HG02798 (cell line): Measurements from ENCODE around the gene DHRS13.
"Not testable (repeated sequence)": the region's sequence is repeated elsewhere in the genome, so short reads cannot be mapped to it uniquely, and the experiment has no call there.

Experiments used
- ATAC-seq: cut with Tn5 transposase; IDR thresholded peaks from one replicate; pipeline ENCODE4 v1.9.1; 2021; ENCODE audit warnings: mild to moderate bottlenecking; ENCODE audit not compliant: unreplicated experiment, poor library complexity

The DHRS13 gene

DNA sequence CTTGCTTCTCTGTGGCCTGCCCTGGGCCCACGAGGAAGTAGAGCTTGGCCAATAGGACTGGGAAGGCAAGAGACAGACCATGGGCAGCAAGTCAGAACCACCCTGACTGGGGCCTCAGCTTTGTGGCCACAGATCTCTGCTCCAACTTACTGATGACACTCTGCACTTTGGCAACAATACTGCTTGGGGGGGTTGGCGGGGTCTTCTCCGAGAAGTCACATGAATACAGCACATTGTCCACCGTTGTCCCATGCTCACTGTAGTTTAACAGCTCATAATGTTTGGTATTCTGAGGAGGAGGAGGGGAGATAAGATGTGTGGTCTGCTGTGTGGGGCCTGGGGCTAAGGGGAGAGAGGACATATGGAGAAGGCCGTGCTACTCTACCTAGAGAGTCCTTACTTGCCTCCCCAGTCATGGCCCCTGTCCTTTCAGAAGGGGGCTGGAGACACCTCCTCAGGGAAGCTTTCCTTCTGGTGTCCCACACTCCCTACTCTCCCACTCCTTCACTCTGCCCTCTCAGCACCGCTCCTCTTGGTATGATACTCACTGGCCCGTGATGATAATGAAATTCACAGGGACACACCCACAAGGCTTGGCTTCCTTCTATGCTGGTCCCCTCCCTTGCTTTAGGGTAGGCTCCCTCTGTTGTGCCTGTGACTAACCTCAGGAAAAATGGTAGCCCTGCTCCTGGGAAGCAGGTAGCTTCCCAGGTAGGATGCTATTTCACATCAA is 4.0 kb upstream of the DHRS13 start:
- no peak for ATAC-seq

DNA sequence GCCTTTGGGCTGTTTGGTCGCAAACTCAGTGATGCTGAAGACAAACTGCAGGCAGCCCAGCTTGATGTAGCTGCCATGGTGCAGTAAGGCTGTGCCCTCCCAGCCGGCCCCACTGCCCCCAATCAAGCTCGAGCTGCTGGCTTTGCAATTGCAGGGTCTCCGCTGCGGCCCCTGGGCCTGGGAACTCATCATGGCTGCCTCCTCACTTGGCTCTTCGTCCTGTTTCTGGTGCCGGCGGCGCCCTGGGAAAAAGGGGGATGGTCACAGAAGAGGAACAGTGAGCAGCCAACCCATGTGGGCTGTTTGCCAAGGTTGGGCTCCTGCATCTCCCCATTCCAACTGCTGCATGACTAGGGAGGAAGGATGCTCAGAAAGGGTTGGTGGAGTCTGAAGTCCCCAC is 3.4 kb upstream of the DHRS13 start:
- ATAC-seq, result no peak

DNA sequence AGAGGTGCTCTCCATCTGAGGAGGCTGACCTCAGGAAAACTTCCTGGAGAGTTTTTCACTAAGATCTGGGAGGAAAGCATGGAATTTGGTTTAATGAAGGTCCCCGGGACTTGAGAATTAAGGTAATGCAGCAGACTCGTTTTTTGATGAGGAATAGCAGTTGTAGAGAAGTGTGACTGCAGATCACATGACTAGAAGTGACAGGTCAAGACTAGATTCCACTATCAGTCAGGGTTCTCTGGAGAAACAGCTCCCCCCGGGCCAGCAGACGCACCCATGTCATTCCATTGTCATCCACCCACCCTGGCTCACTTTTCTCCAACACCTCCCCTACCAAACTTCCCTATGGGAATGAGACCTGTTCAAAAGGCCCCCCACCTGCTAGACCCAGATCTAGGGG is 1.9 kb upstream of the DHRS13 start:
- ATAC-seq, result no peak

DNA sequence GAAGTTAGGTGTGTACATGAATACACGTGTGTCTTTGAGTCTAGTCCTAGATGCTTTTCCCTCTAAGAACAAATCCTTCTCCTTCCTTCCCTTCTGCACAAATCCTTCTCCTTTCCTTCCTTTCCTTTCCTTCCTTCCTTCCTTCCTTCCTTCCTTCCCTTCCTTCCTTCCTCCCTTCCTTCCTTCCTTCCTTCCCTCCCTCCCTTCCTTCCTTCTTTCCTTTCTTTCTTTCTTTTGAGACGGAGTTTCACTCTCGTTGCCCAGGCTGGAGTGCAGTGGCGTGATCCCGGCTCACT is 615 bp upstream of the DHRS13 start:
- not testable (repeated sequence) for ATAC-seq

DNA sequence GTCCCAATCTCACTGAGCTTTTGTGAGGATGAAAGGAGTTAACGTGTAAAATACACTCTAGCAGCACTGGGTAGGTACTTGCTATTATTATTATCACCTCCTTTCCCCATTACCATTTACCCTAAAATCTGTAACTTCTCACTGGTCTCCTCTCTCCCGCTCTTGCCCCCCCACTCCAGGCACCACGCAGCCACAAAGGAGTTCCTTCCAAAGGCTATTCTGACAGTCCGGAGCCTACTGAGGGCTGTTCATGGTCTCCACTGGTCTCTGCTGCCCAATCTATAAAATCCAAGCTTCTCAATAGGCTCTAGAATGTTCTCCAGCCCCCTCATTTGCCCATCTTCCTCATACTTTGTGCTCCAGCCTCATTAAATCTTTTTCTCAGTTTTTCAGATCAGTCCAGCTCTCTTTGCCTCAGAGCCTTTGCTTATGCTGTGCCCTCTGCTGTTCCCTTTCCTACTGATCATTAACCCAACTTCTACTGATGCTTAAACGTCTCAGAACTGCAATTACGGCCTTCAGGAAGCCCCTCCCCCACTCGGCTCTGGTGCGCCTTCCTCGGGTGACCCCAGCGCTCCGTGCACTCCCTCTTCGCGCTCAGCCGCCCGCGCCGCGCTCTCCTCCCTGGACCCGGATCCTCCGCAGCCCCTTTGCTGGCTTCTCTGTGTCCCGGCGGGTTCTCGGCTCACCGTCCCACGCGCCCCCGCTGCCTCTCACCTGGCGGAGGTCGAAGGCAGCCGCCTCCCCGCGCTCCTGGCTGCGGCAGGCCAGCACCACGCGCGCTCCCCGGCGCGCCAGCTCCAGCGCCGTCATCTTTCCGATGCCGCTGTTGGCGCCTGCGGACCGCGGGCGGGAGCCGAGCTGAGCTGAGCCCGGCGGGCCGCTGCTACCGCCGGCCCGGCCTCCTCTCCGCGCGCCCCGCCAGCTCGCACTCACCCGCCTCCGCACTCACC is 737 bp downstream of the DHRS13 start:
- ATAC-seq, result peak; percentile 11

DNA sequence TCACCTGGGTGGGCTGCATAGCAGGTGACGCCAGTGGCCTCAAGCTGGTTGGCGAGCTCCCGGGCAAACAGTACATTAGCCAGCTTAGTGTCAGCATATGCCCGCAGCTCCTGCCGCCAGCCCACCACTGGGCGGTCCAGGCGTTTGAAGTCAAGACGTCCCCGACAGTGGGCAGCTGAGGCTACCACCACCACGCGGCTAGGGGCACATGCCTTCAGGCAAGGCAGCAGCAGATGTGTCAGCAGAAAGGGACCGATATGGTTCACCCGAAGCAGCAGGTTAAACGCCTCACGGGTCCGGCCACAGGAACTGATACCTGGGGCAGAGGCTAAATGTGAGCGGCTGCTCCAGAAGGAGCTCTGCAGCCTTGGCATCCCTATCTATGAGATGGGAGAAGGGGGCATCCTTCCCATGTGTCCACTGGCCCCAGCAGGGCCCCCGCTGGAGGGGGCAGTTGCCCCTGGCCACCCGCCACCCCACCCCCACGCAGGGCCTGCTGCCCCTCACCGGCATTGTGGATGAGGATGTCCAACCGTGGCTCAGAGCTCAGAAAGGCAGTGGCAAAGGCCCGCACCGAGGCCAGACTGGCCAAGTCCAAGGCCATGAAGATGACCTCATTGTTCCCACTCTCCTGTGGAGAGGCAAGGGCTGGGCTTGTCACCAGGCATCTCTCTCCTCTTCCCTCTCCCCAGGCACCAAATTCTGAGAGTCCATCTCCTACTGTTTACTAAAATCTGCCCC is 1.7 kb downstream of the DHRS13 start:
- ATAC-seq, result no peak

DNA sequence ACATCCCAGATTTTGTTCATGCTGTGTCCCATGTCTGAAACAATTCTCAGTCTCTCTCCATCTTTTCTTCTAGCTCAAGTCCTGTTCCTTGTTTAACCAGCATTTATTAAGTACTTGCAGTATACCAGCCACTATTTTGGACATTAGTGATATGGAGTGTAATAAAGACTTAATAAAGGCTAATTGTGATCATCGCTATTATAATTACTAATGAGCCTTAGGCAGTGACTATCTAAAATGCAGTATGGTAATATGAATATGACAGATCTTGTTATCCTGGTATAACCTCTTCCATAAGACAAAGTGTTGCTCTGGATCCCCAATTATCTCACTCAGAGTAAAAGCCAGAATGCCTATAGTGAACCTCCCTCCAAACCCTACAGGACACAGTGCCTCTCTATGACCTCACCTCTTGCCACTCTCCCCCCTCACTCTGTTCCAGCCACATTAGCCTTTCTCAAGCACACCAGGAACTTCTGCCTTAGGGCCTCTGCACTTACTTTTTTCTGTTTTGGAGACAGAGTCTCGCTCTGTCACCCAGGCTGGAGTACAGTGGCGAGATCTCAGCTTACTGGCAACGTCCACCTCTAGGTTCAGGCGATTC is 3.6 kb downstream of the DHRS13 start:
- no peak for ATAC-seq

DNA sequence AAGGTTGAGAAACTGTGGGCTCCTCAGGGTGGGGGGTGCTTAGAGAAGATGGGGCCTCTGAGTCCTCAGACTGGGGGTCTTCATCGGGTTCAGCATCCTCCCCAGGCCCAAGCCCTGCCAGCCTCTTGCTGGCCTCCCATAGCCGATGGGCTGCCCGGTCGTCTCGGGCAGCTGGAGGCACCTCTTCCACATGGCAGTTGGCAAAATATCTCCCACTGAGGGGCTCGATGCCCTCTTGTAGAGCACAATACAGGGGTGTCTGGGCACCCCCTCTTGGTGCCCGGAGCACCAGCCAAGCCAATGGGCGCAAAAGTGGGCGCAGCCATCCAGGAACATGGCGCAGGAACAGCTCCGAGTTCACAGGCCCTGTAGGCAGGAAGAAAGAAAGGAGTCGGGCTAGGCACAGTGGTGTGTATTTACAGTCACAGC is 4.3 kb downstream of the DHRS13 start:
- no peak for ATAC-seq

DNA sequence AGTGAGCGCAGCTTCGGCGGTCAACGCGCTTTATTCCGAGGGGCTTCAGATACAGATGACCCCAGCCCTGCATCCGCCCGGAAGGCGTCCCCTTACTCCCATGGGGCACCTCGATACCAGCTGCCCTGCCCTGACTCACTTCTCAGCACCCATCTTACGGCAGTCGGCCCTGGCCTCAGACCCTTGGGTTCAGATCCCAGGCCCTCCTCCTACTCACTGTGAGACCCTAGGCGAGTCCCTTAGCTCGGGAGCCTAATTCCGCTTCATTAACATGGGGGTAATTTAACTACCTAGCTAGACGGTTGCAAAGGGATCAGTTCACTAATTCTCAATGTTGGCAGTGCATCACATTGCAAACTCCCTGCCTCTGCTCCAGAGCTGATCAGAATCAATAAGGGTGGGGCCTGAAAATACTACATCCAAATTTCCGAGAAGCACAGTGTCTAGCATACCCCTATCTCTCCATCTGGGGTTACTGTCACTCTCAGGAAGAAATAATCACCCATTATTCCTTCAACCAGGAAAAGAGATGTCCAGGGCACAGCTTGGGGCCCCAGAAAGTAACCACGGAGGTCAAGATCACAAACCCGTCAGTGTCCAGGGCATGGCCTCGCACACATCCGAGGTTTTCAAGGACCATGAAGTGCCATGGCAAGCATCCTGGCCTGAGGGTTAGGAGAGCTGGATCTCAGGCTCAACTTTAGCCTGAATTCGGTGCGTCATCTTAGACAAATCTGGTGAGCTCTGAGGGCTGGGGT is 4.9 kb downstream of the DHRS13 start:
- no peak for ATAC-seq

DNA sequence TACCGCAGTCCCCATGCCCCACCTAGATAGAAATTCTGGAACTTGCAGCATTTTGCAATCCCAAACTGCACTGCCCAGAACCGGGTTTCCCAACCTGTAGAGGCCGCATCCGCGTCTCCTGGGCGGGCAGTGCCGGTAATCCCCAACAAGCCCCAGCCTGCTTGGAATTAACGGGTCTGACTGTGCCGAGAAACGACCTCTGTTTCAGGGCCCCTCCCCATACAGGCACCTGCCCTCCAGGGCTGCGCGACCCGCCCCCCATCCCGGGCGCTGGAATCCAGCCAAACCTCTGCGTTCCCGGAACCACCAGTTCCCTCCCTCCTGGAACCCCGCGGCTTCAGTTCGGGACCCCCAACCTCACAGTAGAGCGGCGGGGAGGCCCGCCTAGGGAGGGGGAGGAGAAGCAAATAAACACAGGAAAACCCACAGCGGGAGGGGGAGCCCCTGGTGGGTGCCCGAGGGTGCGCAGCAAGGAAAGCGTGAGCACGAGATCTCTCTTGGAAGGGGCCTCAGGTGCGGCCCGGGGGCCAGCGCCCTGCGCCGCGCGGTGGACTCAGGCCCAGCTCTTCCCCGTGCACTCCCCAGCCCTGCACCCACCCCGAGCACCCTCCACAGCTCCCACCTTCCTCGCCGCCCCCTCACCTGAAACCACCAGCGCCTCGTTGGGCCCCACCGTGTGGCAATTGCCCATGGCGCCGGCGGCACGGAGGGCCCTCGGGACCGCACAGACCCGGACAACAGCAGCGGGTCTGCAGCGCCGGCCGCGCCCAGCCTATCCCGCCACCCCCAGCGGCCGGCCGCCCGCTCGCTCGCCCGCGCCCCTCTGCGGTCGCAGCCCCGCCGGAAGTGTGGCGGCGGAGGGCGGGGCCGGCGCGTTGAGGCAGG is 5.8 kb downstream of the DHRS13 start, which contains the start of gene FLOT2:
Gene FLOT2, minus strand, starts transcription at position 850 of the 885 bp plus-strand sequence. Its CDS starts 159 bp downstream, at position 691.
- peak; percentile 44 for ATAC-seq

DNA sequence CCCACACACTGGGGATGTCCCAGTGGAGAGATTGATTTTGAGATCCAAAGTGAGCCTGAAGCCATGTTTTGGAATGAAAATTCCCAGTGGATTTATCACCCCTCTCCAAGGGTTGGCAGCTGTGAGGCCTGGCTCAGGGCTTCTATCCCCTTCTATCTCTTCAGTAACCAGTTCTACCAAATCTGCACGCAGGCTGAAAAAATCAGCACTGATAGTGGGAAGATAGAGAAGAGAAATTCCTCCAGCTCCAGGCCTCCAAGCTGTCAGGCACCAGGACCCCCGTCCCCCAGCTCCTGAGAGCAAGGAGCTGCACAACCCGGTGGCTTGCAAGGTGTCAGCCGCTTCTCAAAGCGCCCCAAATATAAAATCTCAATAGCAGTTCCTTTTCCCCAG is 6.4 kb downstream of the DHRS13 start:
- ATAC-seq, result no peak

DNA sequence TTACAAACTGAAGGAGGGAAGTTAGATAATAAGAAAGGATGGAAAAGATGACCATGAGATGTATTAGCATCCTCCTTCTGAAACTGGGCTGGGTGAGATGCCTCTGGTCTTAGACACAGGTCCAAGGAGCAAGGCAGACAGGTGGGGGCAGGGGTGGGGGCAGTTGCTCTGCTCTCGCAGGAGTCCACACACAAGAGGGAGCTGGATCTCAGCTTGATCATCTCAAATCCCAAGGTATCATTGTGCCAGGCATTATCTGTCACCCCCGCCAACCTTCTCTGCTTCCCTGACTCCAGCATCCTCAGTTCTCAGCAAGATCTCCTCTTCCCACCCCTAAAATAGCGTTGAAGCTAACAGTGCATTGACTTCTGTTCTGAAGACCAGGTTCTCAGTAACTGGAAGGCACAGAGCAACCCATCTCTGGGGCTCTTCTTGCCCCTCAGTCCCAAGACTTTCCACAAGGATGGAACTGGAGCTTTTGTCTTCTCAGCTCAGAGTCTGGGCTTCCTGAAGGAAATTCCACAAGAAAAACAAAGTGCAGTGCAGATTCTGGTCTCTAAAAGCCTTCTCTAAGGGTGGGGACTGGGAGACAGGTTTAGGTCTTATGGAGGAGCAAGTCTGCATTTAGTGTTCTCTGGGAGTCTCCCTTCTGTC is 7.0 kb downstream of the DHRS13 start:
- no peak for ATAC-seq

DNA sequence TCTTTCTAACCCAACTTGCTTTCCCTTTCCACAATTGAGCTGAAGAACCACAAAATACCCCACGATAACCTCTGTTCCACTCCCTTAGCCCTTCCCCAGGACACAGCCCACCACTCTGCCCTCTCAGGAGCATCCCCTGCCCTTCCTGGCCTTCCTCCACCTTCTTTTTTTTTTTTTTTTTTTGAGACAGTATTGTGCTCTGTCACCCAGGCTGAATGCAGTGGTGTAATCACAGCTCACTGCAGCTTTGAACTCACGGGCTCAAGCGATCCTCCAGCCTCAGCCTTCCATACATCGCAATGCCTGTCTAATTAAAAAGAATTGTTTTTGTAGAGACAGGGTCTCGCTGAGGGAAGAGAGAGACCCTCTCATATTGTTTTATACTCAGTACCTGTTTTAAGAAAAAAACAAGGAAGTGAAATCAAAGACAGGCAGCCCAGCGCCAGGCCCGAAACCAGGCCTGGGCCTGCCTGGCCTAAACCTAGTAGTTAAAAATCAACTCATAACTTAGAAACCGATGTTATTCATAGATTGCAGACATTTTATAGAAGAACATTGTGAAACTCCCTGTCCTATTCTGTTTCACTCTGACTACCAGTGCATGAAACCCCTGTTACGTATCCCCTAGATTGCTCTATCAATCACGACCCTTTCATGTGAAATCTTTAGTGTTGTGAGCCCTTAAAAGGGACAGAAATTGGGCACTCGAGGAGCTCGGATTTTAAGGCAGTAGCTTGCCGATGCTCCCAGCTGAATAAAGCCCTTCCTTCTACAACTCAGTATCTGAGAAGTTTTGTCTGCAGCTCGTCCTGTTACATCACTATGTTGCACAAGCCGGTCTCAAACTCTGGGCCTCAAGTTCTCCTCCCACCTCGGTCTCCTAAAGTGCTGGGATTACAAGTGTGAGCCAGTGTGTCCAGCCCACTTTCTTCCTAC is 9.4 kb downstream of the DHRS13 start:
- ATAC-seq, result peak; percentile 27

DNA sequence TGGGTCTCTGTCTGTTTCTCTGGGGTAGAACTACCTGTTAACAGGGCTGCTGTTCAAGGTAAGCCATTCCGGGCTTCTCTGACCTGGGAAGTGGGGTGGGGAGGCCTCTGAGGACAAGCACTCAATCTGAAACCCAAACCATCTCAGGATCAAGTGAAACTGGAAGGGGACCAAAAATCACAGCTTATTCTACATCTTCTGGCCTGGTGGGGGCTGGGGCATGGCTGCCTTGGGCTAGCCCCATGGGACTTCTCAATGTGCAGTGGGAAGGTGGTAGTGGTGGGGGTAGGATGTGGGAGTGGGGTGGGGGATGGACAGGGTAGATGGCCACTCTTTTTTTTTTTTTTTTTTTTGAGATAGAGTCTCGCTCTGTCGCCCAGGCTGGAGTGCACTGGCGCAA is 10.9 kb downstream of the DHRS13 start:
- ATAC-seq, result no peak

DNA sequence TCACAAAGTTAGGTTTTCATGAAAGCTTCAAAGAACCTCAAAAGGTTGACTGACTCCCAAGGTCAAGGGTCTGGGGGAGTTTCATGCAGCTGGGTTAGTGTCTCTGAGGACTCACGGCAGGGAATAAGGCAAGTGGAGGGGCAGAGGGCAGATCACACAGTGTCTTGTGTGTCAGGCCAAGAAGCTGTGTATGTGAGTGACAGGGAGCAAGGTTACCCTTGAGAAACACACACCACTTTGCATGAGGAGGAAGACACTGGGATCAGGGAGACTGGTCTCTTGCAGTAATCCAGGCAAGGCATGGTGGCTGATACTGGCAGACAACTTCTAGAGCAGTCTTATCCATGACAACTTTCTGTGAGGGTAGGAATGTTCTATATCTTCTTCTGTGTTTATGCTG is 11.7 kb downstream of the DHRS13 start:
- no peak for ATAC-seq

DNA sequence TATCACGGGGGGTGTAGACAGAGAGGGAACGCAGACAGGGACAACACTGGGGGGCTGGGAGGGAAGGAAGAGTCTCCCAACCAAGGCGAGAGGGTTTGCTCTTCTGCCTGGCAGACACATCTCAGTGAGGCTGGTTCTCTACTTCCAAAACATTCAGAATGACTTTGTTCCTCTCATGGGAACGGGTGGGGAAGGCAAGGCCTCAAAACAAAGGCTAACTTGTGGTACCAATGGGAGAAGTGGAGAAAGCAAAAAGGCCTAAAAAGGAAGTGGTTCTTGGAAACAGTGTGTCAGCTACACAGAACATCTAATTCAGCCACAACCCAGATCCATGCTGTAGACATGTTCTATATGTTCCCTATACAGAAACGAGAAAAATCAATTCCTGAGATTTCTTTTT is 12.9 kb downstream of the DHRS13 start:
- ATAC-seq, result no peak

DNA sequence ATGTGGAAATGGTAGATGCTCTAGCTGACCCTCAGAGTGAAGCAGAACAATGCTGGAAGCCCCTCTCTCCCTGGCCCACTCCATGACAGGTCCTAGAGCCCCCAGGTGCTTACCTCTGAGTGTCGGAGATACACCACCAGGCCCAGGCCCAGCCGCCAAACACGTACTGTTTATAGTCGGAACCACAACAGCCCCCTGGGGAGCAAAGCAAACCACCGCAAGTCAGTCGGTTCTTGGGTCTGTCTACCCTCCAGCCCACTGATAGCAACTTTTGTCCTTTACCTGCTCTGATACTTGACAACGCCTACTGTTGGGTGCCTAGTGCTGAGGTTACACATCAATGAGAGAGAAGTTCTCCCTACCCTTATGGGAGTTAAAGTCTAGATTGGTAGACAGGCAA is 14.0 kb downstream of the DHRS13 start:
- no peak for ATAC-seq
